HG03571 (cell line): ENCODE data around the gene XRCC3.

Experiments
- ATAC-seq: cut with Tn5 transposase; IDR thresholded peaks from one replicate; pipeline ENCODE4 v1.9.1; 2021; ENCODE audit not compliant: unreplicated experiment

The XRCC3 gene

DNA sequence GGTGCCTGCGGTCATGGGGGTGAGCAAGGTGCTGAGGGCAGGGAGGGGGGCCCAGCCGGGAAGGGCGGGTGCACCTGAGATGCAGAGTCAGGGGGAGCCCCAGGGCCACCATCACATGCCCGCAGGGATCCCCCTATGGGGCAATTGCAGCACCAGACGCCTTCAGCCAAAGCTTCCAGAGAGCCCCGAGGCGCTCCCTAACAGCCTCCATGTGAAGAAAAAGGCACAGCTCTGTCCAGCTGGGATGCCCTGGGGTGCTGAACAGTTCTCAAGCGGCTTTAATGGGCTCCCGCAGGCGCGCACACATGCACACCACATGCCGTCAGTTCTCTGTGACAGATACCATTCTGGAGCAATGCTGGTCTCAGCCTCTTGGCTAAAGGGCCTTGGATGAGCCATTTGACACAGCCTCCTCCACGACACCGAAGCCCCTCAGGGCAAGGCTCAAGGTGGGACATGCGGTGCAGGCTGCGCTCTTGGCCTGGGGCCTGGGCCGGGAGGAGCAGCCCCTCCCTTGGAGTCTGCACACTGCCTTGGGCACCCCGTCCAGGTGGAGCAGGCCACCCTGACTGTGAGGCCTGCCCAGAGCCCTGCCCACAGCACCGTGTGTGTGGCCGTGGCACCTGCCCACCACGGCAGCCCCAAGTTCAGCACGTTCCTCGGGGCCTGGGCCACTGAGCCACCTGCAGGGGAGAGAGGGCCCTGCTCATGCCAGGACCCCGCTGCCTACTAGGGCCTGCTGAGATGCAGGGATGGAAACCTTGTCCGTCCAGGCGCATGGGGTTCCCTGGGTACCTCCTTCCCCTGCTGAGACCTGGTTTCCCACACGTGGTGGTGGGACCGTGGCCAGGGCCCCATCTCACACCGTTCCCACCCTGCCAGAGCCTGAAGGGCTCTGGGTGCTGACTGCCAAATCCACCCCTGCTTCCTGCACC lies 7.7 kb downstream of the XRCC3 start:
- ATAC-seq: no peak

DNA sequence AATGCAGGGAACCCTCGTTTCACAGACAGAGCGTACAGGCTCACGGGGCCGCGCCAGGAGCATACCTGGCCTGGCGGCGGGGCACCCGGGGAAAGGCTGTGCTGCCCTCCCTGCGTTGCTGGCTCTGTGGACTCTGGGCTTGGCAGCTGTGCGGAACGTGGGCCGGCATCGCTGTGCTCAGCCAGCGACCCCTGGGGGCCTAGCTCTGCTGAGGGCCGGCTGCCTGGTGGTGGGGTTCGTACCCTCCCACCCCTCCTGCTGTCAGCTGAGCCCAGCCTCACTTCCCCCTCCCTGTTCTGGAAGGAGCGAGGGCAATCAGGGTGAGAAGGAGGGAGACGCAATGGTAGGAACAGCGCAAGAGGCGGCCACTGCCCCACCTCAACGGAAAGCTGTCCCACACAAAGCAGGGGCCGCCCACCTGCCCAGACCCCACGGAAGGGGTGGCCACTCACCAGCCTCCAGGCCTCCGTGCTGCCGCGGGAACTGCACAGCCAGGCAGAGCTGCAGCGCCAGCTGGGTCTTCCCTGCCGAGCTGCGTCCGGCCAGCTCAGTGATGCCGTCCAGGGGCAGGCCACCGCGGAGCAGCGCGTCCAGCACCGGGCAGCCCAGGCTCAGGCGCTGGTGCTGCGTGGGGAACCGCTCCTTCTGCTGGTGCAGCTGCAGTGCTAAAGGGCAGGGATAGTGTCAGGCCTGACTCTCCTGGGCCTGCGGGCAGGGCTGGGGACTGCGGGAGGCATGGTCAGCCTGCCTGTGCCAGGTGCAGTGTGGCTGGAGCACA lies 8.5 kb downstream of the XRCC3 start:
- no peak for ATAC-seq

DNA sequence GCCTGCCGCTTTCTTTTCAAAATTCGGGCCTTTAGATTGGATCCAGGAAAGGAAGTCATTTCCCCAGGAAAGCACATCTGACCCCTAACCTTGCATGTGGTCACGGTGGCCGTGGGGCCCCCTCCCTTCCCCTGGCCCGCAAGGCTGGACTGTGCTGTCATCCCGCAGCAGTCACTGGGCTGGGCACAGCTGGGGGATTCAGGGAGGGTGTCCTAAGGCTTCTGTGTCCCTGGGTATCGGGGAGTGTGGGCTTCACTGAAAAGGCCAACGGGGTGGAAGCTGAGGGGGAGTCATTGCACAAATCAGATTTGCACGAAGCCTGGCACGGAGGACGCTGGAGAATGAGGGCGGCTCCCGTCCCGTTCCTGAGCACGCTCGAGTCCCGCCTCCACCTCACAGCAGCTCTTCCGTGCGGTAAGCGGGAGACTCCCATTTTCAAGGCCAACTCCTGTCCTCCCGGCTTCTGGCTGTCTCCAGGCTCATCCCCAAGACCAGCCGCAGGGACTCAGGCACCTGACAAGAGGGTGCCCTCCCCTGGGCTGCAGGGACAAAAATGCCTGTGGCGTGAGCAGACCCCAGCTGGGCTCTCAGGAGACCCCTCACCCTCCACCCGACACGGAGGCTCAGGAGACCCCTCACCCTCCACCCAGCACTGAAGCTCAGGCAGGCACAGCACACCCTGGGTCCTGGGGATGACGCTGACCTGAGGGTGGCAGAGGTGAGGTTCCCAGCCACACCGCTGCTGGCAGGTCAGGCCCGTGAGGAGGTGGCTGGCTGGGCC lies 9.6 kb downstream of the XRCC3 start:
- ATAC-seq: no peak

DNA sequence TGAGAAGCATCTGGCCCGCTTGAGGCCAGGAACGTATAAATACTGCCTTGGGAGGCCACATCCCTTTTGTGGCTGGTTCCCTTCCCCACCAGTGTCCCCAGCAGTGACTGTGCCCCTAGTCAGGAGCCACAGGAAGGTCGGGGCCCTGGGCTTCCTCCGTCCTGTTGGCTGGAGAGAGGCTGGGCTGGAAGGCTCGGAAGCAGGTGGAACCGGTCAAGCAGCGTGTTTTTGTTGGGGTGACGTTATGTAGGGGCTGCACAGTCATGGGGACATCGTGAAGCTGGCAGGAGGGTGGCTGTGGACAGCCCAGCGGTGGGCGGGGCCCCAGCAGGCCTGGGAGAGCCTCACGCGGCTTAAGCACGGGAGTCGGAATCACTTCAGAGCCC lies 10.1 kb downstream of the XRCC3 start:
- no peak for ATAC-seq

DNA sequence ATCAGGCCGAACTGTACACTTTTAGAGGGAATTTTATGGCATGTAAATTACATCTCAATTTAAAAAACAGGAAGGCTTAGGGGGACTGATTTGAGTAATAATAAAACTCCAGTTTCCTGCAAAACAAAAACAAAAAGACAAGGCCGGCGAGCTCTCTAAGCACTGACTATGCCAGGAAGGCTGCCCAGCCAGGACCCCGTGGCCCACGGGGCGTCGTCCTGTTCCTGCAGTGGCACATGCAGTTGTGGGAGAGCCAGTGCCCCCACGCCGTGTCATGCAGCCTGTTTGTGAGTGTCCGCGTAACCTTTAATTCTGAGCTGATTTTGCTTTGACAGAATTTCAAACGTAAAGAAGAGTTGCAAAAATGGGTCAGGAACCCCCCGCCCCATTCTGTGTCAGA lies 10.5 kb downstream of the XRCC3 start:
- no peak for ATAC-seq

DNA sequence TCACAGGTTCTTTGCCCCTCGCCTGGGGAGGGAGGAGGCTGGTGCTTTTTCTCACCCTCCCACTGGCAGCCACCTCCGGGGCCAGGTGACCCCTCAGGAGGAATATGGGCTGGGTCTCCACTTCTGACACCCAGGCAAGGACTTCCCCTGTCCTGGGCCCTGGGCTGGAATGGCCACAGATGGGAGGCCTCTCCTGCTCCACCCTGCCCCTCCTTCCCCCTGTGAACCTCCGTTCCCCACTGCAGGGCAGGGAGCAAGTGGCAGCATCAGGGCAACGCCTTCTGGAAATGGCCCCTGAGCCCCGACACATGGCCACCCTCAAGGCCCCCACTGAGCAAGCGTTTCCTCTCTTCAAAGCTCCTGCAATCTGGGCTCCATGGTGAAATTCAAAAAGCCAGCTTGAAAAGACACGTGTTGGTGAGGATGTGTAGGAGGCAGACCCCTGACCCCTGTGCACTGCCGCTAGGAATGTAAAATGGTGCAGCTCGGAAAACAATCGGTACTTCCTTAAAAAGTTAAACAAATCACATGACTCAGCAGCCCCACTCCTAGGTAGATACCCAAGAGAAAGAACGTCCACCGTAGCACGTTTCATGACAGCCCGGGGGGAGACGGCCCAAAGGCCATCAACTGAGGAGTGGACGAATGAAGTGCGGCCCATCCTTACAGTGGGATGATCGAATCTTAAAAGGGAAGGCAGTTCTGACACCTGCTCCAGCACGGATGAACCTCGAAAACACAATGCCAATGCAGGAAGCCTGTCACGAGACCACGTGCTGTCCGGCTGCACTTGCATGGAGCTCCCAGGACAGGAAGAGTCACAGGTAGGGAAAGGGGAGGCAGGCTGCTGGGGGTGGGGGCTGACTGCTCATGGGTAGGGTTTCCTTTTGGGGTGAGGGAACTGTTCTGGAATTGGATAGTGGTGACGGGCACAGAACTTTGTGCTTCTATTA lies 11.5 kb downstream of the XRCC3 start:
- no peak for ATAC-seq

DNA sequence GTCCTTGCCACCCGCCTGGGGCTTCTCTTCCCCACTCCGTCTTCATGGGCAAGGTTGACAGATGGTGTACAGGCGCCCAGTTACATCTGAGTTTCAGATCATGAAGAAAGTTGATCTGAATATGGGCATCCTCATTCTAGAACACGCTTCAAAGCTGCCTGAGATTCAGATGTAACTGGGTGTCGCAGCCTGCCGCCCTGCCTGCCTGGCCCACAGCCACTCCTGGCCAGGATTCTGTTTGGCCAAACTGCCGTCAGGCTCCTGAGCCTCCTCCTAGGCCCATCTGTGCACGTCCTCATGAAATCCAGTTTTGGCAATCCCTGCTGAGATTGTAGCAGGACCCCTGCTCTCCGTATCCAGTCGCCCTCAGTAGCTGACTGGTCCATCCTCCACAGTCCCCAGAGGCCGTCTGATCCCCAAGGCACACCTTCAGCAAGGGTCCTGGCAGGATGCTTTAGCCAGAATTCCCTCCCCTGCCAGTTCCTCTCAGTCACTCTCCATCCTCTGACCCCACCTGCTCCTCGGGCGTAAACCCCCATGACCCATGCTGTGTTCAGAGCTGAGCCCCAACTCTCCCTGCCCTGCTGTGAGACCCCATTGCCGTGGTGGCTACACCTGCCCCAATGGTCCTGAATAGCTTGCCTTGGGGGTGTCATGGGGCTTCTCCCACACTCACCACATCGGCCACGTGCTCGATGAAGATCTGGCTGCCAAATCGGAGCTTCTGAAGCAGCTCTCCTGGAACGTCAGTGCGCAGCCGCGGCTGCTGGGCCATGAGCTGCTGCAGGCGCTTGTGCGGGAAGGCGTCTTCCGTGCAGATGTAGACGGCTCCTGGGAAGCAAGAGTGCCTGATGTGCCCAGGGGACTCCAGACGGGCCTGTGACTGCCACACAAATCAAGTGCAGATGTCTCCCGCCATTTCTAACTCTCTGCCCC lies 12.5 kb downstream of the XRCC3 start:
- ATAC-seq: no peak

DNA sequence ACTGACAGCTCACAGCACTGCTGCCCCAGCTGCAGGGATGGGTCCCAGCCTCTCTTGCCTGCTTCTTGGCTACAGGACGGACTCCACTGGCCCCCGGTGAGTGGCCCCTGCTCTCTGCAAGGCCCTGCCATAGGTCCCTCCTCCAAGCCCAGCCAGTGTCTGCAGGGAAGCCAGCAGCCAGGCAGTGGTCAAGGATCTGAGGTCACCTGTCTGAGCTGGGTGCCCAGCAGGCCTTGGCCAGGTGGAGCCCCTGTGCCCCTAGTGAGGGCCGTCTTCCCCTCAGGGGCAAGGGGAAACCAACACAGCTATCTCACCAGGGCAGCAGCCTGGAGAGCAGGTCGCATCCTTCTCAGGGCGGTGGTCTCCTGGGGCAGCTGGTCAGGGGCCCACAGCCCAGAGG lies 13.2 kb downstream of the XRCC3 start:
- no peak for ATAC-seq

DNA sequence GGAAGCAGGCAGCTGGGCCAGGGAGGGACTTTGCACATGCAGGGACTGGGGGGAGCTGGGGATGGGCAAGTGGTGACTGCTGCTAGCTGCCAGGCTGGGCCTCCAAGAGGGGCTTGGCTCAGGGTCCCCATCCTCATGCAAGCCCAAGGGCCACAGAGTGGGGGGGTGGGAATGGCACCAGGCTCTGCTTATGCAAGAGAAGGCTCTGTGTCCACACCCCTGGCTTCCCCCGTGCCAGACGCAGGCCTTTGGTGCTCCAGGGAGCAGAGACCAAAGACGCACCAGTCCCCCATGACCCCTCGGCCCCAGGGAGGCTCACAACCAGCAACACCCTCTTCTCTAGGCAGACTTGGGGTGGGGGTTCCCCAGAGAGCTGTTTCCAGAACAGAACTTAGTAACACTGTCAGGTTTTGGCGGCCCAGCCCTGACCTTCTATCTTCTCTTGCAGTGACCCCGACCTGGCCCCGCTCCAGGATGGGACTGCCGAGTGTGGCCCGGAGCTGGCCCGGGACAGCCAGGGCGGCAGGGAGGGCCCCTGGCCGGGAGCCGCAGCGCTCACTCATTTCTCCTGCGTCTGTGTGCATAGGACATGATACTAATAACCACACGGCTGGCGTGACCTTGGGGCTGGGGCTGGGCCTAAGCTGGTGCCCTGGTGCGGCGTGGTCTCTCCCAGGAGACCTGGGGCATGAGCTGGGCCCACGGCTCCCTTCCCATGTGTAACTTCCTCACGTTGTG lies 14.3 kb downstream of the XRCC3 start:
- ATAC-seq: no peak

DNA sequence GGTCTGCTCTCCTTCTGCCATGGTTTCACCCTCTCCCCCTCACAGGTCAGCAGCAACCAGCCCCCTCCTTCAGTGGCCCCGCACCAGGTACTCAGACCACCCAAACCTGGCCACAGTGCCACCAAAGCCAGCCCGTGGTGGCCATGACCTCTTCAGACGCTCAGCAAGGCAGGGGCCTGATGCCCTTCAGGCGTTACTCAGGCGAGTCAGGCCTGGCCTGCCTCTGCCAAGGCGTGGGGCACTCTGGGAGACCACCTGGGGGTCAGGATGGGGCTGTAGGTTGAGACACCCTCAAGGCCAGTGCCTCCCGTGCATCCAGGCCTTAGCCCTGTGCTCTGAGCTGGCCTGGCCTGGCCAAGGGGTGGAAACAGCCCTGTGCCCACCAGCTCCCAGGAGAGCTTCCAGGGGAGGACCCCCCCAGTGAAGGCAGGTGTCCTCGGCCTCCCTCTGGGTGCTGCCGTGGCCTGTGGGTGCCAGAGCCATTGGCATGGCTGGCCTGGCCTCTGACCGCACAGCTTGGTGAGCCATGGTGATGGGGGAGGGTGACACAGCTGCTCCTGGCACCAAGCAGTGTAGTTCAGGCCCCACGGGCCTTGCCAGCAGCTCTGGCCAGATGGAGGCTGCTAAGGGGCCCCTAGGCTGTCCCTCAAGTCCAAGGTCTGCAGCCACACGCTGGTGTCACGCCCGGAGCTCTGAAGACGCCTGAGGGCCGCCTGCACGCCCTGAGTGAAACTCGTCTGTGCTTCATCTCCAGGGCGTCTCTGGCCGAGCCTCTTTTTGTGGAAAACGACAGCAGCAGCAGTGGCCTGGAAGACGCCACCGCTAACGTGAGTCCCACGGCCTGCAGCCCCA lies 15.1 kb downstream of the XRCC3 start:
- no peak for ATAC-seq

DNA sequence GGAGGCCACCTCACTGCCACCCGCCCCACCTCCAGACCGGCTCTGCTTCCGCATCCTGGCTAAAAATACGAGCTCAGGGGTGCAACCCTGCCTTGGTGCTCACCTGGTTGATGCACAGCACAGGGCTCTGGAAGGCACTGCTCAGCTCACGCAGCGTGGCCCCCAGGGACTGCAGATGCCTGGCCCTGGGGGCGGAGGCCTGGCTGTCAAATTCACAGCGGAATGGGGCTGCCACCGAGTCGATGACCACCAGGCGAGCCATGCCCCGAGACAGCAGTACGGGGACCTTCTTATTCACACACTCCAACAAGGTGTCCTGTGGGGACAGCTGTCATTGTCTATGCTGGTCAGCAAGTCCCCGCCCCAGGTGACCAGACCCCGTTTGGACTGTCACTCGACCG lies 16.0 kb downstream of the XRCC3 start:
- no peak for ATAC-seq

DNA sequence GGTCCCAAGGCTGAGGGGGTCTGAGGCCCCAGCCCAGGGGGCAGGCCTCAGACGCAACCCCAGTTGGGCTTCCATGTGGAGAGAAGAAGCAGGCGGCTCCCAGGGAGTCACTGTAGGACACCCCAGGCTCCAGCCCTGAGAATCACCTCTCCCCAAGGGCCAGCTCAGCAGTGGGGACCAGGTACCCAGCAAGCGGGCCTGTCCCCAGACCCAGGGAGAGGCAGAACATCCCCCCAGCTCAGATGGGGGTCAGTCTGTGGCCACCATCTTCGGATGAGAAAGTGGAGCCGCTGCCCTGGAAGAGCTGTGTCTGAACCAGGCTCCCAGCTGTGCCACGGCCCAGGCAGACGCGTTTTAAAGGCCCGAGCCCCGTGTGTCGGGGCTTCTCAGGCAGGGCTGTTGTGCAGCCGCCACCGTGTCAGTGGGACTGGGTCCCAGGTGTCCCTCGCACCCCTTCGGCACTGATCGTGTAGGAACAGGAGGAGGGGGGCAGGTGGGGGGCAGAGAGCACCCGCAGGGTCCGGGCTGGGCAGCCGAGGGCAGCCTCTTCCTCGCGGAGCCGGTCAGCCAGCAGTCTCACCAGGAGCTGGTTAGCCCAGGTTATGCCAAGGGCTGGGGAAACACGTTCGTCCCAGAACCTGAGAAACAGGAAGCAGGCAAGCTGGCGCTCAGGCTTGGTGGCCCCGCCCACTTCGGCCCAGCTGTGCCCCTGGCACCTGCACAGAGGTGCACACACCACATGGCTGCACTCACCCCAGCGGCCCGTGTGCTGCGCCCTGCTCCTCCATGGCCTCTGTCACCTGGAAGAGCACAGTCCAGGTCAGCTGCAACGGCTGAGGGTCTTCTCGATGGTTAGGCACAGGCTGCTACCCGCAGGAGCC lies 16.6 kb downstream of the XRCC3 start:
- no peak for ATAC-seq

DNA sequence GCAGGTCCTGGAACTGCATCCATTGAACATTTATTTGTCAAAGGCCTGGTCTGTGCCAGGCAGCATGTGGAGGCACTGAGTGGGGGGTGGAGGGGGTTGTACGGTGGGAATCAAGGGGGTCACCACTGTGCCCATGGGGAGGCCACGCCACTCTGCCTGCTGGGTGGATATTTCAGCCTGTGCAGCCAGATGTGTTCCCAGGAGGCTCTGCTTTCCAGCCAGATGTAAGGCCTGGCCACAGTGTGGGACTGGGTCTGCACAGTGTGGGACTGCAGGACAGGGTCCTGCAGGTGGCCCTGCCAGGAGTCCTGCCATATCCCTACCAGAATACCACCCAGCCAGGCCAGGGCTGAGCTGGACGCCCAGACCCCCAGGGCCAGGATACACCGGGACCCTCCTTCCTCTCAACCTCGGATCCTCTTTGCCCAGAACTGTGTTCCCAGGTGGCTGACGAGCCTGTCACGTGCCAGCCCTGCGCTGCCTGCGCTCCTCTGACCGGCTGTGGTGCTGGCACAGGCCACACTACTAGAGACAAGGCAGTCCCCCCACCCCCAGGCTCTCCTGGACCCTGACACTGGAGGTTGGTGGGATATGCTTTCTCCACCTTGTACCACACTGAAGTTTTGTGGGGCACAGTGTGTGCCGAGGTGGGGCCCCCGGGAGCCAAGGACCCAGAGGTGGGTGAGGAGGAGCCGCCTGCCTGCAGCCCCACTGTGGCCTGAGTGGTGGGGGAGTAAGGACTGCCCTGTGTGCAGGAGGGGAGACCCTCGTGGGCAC lies 17.5 kb downstream of the XRCC3 start:
- ATAC-seq: no peak

DNA sequence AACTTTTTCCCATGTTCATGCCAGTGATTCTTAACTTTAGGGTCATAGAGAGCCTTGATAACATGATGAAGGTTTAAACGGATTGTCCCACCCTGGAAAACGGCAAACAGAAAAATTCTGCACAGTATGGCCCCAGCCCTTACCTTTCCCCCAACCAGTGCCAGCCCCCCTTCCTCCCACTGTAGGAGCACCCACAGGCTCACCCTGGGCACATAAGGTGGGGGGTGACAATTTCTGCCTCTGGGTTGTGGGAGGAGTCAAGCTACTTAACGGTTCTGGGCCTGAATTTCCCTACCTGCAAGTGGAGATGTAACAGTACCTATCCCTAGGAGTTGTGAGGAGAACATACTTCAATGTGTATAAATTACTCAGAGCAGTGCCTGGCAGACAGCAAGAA lies 18.0 kb downstream of the XRCC3 start:
- ATAC-seq: no peak

DNA sequence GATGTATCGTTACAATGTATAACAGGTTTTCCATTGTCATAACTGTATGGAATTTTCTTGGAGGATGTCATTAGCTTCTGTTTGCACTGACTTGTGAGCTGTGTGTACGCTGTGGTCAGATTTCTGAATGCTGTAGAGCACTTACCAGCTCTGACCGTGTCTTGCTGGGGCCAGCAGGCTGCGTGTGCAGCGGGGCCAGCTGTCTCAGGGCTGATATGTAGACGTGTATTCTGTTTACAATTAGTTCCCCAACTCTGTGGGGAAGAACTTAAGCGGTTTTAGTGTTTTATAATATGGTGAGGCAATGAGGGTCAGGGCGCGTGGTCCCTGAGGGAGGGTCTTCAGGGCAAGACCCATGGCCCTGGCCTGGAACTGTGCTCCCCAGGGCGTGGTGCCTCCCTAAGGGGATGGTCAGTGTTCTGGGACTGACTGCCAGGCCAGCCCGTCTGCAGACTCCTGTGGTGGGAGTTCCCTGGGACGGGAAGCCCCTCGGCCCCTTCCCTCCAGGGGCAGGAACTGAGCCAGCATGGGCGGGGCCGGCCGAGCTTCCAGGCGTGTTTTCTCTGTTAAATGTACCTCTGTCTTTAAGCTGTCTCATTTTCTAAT lies 18.7 kb downstream of the XRCC3 start:
- ATAC-seq: no peak

DNA sequence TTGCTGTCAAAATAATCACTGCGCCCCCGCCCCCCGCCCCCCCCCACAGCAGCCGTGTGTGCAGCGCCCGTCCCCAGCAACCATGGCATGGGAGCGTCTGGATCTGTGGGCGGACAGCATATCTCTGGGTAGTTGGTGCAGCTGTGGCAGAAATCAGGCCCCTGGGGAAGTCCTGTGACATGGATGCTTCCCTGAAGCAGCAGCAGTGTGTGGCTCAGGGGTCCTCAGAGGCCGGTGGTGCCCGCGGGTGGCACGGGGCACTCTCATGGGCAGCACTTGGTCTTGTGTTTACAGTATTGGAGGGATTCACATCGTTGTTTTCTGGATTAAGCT lies 19.2 kb downstream of the XRCC3 start:
- no peak for ATAC-seq
